ENCODE data around the gene PC. TPM values are rescaled to one million over a fixed set of nuclear protein-coding genes. Genes with fewer than 3 reads are reported as not detected.

PC gene
- total RNA-seq, 1 experiment from 2014 or later: 22.5 TPM

- Histone ChIP-seq H3K36me3 (ENCODE audit: control insufficient read depth, insufficient read depth, low read length) (no peaks in the 10 kb centered on the region), H3K27me3 (replicated peaks; ENCODE audit: control insufficient read depth, insufficient read depth, low read length) (no peaks in the 10 kb centered on the region), H3K4me3 (ENCODE audit: low read depth, low read length) (no peak overlapping the region), H3K9me3 (peaks cover 21% of the 10 kb centered on the region), H3K4me1 (0 out of 2 replicates have a peak, but pooled peaks cover 3% of the 10 kb centered on the region)
- Mint-ChIP-seq H3K9me3 (ENCODE audit: unreplicated experiment) (peaks cover 10% of the 10 kb centered on the region), H3K4me3 (ENCODE audit: unreplicated experiment) (no peak overlapping the region), H3K27me3 (ENCODE audit: insufficient read depth, unreplicated experiment) (no peaks in the 10 kb centered on the region), H3K36me3 (ENCODE audit: insufficient read depth, unreplicated experiment) (no peaks in the 10 kb centered on the region), H3K27ac (ENCODE audit: unreplicated experiment) (no peak overlapping the region), H3K4me1 (ENCODE audit: low read depth, unreplicated experiment) (no peaks in the 10 kb centered on the region)
- TF ChIP-seq, protein P1, sequence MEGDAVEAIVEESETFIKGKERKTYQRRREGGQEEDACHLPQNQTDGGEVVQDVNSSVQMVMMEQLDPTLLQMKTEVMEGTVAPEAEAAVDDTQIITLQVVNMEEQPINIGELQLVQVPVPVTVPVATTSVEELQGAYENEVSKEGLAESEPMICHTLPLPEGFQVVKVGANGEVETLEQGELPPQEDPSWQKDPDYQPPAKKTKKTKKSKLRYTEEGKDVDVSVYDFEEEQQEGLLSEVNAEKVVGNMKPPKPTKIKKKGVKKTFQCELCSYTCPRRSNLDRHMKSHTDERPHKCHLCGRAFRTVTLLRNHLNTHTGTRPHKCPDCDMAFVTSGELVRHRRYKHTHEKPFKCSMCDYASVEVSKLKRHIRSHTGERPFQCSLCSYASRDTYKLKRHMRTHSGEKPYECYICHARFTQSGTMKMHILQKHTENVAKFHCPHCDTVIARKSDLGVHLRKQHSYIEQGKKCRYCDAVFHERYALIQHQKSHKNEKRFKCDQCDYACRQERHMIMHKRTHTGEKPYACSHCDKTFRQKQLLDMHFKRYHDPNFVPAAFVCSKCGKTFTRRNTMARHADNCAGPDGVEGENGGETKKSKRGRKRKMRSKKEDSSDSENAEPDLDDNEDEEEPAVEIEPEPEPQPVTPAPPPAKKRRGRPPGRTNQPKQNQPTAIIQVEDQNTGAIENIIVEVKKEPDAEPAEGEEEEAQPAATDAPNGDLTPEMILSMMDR (IDR thresholded peaks at IDR 0.05; ENCODE audit: insufficient read depth in 1 of 2, low read depth in 1 of 2, low read length in 1 of 2, severe bottlenecking in 1 of 2, unreplicated experiment in 1 of 2): no peak
- no TSS peak for BruUV-seq (replicated peaks)
- ChIA-PET CTCF (interaction anchor here (0.8 kb wide), 1 partner anchor 18 kb away, joined by 3 read pairs; no protein-coding TSS in a partner anchor), POLR2A (no interaction called here)
- DNase-seq: no peak
- intact Hi-C loops (cut with micrococcal nuclease; ENCODE audit: unreplicated experiment): loop anchor here (5.0 kb wide), 1 partner anchor 112 kb away; no protein-coding TSS in a partner anchor
Measured at GRCh38 chr11:66979336-66979980, 21.3 kb upstream of the PC start.

DNA sequence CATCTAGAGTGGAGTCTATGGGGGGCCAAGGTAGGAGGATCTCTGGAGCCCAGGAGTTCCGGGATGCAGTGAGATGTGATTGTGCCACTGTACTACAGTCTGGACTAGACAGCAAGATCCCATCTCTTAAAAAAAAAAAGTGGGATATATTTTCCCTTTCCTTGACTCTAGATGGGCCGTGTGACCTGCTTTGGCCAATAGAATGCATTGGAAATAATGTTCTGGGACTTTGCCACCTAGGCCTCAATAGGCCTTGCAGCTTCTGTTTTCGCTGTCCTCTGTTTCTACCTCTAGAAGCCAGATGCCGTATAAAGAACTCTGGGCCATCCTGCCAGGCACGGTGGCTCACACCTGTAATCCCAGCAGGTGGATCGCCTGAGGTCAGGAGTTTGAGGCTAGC is 20.5 kb upstream of the PC start:
- ChIA-PET CTCF (no interaction called here), POLR2A (no interaction called here)
- Histone ChIP-seq H3K27me3 (replicated peaks; ENCODE audit: control insufficient read depth, insufficient read depth, low read length) (no peaks in the 10 kb centered on the region), H3K4me1 (0 out of 2 replicates have a peak, but pooled peaks cover 3% of the 10 kb centered on the region), H3K36me3 (ENCODE audit: control insufficient read depth, insufficient read depth, low read length) (no peaks in the 10 kb centered on the region), H3K4me3 (ENCODE audit: low read depth, low read length) (no peak overlapping the region), H3K9me3 (peaks cover 21% of the 10 kb centered on the region)
- Mint-ChIP-seq H3K4me1 (ENCODE audit: low read depth, unreplicated experiment) (no peaks in the 10 kb centered on the region), H3K27me3 (ENCODE audit: insufficient read depth, unreplicated experiment) (no peaks in the 10 kb centered on the region), H3K27ac (ENCODE audit: unreplicated experiment) (no peak overlapping the region), H3K36me3 (ENCODE audit: insufficient read depth, unreplicated experiment) (no peaks in the 10 kb centered on the region), H3K4me3 (ENCODE audit: unreplicated experiment) (no peak overlapping the region), H3K9me3 (ENCODE audit: unreplicated experiment) (peaks cover 10% of the 10 kb centered on the region)
- TF ChIP-seq, protein P1 (IDR thresholded peaks at IDR 0.05; ENCODE audit: insufficient read depth in 1 of 2, low read depth in 1 of 2, low read length in 1 of 2, severe bottlenecking in 1 of 2, unreplicated experiment in 1 of 2): no peak
- DNase-seq: no peak
- intact Hi-C loops (cut with micrococcal nuclease; ENCODE audit: unreplicated experiment): loop anchor here (5.0 kb wide), 1 partner anchor 111 kb away; no protein-coding TSS in a partner anchor
- no TSS peak for BruUV-seq (replicated peaks)

DNA sequence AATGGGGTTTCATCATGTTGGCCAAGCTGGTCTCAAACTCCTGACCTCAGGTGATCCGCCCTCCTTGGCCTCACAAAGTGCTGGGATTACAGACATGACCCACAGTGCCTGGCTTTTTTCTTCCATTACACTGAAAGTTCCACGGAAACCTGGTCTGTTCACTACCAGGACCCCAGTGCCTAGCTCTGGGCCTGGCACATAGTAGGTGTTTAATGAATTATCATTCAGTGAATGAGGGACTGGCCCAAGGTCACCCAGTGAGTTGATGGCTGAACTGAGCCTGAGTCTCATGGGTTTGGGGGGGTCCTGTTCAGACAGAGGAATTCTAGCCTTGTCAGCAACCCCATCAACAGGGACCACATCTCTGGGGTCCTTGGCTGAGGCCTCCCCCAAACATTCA is 20.0 kb upstream of the PC start:
- H3K36me3 Mint-ChIP-seq (ENCODE audit: insufficient read depth, unreplicated experiment): no peaks in the 10 kb centered on the region
- 0 out of 2 replicates have a peak, but pooled peaks cover 3% of the 10 kb centered on the region for H3K4me1 ChIP-seq
- ChIA-PET CTCF (no interaction called here), POLR2A (no interaction called here)
- no peaks in the 10 kb centered on the region for H3K27me3 Mint-ChIP-seq (ENCODE audit: insufficient read depth, unreplicated experiment)
- peaks cover 10% of the 10 kb centered on the region for H3K9me3 Mint-ChIP-seq (ENCODE audit: unreplicated experiment)
- DNase-seq: no peak
- H3K4me1 Mint-ChIP-seq (ENCODE audit: low read depth, unreplicated experiment): no peaks in the 10 kb centered on the region
- no TSS peak for BruUV-seq (replicated peaks)
- H3K9me3 ChIP-seq: peaks cover 21% of the 10 kb centered on the region
- H3K4me3 Mint-ChIP-seq (ENCODE audit: unreplicated experiment): no peak overlapping the region
- no peaks in the 10 kb centered on the region for H3K27me3 ChIP-seq (replicated peaks; ENCODE audit: control insufficient read depth, insufficient read depth, low read length)
- TF ChIP-seq, protein P1 (IDR thresholded peaks at IDR 0.05; ENCODE audit: insufficient read depth in 1 of 2, low read depth in 1 of 2, low read length in 1 of 2, severe bottlenecking in 1 of 2, unreplicated experiment in 1 of 2): no peak
- no peaks in the 10 kb centered on the region for H3K36me3 ChIP-seq (ENCODE audit: control insufficient read depth, insufficient read depth, low read length)
- H3K4me3 ChIP-seq (ENCODE audit: low read depth, low read length): no peak overlapping the region
- intact Hi-C loops (cut with micrococcal nuclease; ENCODE audit: unreplicated experiment): loop anchor here (5.0 kb wide), 1 partner anchor 111 kb away; no protein-coding TSS in a partner anchor
- no peak overlapping the region for H3K27ac Mint-ChIP-seq (ENCODE audit: unreplicated experiment)

Measured in Caco-2 (cell line).